DMS153 treated with DMSO at 0.1 percent for 48 hours (cell line): ENCODE data around the gene CALD1.

Experiments
- DNase-seq: peaks from one replicate; lab custom pipeline; 2025; ENCODE audit not compliant: unreplicated experiment; lab: John Stamatoyannopoulos, UW

CALD1 gene

GRCh38 chr7:134854816-134855215 is 75.4 kb downstream of the CALD1 start:
- DNase-seq = no peak

DNA sequence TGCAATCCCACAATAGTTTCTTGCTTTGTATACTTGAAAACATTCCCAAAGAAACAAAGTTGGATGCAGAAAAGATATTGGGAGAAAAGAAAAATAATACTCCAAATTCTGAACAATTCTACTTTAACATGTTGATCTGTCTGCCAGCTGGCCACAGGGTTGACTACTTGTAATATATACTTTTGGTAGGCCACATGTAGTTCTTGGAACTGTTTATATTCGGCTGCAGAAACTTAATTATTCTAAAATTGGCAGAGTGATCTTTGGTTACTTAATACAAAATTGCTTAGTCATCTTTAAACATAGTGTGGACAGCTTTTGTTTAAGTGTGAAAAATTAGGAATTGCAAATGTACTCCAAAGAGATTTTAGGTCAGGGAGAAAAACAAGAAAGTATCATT is 76.0 kb downstream of the CALD1 start:
- DNase-seq = no peak

- no peak for DNase-seq
Observed at GRCh38 chr7:134856091-134856490, 76.7 kb downstream of the CALD1 start.

GRCh38 chr7:134856691-134857090 is 77.3 kb downstream of the CALD1 start:
- no peak for DNase-seq

GRCh38 chr7:134857958-134858357 is 78.5 kb downstream of the CALD1 start:
- DNase-seq = no peak

DNA sequence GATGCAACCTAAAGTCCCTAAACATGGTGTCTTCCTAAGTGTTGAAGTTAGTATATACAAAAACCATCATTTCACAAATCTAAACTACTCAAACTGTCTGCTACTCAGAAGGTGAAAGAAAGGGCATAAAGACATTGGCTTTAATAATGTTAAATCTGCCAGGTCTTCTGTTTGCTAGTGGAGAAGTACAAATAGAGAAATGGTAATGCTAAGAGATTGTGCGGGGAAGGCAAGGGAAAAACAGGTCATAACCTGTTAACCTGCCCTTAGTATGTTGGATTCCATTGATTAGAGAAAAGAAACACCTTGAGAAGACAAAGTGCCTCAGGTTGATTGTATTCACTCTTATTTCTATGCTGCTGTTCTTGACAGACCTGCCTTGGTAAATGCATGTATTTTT is 80.3 kb downstream of the CALD1 start:
- DNase-seq = no peak

DNA sequence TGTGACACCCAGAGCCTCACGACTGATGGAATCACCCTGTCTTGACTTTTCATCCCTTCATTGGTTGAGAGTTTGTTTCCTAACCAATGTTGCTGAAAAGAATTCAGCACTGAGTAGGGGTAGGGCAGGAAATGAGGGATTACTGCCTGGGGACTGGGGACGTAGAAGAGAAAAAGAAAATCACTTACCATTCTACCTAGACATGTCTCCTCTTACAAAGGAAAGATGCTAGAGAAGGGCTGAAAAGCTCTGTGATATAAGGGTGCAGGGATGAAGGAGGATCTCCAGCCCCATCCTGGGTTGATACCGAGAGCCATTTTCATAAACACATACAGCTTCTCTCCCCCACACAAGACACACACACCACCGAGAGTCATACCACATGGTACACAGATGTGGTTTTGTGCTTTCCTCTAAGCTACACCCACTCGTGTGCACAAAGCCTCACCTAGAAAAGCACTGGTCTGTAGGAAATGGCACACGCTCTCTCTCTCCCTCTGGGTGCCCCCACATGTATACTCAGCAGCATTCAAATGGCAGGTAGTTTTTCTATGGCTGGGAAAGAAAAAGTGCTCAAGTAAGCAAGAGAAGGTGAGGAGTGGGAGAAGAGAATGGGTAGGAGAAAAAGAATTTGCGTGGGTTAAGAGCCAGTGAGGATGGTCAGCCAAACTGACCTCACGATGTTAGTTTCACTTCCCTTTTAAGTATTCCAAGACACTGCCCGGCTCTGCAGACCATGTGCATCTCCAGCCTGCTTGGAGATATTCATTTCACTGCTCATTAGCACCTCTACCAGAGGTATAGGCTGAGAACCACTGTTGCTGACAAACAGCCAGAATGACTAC is 85.8 kb downstream of the CALD1 start:
- DNase-seq = no peak

- no peak for DNase-seq
Observed at GRCh38 chr7:134866617-134867016, 87.2 kb downstream of the CALD1 start.

DNA sequence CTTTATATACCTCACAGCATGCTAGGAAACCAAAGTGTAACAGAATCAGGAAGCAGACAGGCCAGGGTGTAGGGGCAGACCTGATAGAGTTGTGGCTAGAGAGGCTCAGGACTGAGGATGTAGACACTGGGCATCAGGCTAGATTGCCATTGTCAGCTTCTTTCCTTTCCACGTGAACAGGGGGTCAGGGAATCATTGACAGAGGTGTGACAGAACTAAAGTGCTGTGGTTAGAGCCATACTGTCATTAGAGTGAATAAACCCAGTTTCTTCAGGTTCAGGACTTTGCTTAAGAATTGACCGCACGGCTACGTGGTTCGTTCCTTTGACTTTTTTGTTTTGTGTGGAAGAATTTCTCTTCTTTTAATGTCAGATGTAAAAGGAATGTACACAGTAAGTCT is 90.7 kb downstream of the CALD1 start:
- DNase-seq = no peak

GRCh38 chr7:134870781-134871180 is 91.3 kb downstream of the CALD1 start:
- DNase-seq = no peak

DNA sequence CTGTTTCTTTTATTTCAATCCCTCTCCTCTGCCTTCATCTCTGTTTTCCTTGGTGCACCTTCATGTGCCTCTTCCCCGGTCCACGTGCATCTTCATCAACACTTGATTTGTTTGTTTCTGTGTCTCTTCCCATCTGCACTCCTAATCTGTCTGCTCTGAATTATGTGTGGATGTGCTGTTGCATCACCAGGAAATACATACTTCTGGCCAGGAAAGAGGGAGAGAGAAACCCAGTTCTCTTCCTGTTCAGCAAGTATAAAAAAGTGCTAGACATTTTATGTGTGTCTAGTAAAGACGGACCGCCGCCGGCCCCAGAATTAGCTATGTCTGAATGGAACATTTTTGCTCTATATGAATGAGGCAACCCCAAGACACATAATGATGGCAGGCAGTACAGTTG is 93.8 kb downstream of the CALD1 start:
- no peak for DNase-seq

GRCh38 chr7:134874407-134874806 is 95.0 kb downstream of the CALD1 start:
- DNase-seq = no peak

GRCh38 chr7:134875867-134876266 is 96.4 kb downstream of the CALD1 start:
- DNase-seq = no peak

DNA sequence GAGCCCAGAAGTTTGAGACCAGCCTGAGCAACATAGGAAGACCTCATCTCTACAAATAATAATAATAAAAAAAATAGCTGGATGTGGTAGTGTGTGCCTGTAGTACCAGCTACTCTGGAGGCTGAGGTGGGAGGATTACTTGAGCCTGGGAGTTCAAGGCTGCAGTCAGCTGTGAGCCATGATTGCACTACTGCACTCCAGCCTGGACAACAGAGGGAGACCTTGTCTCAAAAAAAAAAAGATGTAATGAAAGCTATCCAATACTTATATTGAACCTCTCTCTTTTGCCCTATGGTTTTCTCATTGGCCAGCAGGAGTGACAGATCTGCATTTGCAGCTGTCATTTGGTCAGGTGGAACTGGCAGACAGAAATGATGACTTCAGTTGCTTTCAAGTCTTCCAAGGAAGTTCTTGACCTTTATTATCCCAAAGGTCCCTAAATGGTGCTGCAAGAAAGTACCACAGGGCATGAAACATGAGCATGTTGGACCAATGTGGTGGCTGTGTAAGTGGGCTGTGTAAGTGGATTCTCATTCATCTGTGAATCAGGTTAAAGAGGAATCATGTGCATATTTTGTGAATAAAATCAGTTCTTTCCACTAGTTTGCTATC is 99.4 kb downstream of the CALD1 start:
- no peak for DNase-seq

GRCh38 chr7:134879815-134880475 is 100.5 kb downstream of the CALD1 start:
- no peak for DNase-seq

- DNase-seq = no peak
Observed at GRCh38 chr7:134882481-134882880, 103.0 kb downstream of the CALD1 start.

- no peak for DNase-seq
Observed at GRCh38 chr7:134885967-134886352, 106.5 kb downstream of the CALD1 start.

DNA sequence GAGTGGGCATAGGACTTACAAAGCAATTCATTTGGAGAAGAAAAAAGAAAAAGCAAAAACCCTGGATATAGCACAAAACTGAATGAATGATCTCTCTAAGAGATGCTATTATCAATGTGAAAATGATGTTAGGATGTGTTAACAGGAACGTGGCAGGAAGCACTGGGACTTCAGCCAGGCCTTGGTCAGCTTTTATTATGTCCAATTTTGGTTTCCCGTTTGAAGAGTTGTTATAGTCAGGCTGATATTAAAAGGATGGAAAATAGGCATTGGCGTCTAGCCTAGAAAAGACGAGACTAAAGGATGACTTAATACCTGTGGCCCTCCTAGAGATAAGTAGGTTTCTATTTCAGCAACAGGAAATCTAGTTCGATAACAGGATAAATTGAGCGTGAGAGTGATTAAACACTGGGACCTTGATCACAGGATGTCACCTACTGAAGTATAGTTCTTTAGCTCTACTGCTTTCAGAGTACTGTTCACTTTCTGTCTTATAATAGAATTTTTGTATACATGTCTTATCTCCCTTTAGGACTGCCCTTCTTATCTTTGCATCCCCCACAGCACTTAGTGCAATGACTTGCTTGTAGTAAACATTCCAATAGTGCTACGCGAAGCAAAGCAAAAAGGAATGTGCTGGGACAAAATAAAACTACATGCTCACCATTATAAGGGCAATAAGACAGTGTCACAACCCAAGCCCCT is 107.1 kb downstream of the CALD1 start:
- DNase-seq = peak; percentile 70

GRCh38 chr7:134887523-134887922 is 108.1 kb downstream of the CALD1 start:
- no peak for DNase-seq

GRCh38 chr7:134888141-134888740 is 108.8 kb downstream of the CALD1 start:
- no peak for DNase-seq
